AG10803 (cell line): ENCODE data around the gene NEURL2.

Experiments
- DNase-seq: peaks from one replicate; pipeline ENCODE4 v3.0.0; 2010; ENCODE audit warnings: low read depth
- H3K4me3 ChIP-seq: 2 replicates; pipeline ENCODE4 v1.5.1; 2011; ENCODE audit warnings: mild to moderate bottlenecking, low read length, control low read depth
- TF ChIP-seq, protein P1 (sequence below): conservative IDR thresholded peaks from 2 replicates; pipeline ENCODE4 v1.5.1; 2011; ENCODE audit warnings: mild to moderate bottlenecking, low read length, control low read depth, inconsistent platforms

The NEURL2 gene, protein sequence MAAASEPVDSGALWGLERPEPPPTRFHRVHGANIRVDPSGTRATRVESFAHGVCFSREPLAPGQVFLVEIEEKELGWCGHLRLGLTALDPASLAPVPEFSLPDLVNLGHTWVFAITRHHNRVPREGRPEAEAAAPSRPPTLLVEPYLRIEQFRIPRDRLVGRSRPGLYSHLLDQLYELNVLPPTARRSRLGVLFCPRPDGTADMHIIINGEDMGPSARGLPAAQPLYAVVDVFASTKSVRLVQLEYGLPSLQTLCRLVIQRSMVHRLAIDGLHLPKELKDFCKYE

DNA sequence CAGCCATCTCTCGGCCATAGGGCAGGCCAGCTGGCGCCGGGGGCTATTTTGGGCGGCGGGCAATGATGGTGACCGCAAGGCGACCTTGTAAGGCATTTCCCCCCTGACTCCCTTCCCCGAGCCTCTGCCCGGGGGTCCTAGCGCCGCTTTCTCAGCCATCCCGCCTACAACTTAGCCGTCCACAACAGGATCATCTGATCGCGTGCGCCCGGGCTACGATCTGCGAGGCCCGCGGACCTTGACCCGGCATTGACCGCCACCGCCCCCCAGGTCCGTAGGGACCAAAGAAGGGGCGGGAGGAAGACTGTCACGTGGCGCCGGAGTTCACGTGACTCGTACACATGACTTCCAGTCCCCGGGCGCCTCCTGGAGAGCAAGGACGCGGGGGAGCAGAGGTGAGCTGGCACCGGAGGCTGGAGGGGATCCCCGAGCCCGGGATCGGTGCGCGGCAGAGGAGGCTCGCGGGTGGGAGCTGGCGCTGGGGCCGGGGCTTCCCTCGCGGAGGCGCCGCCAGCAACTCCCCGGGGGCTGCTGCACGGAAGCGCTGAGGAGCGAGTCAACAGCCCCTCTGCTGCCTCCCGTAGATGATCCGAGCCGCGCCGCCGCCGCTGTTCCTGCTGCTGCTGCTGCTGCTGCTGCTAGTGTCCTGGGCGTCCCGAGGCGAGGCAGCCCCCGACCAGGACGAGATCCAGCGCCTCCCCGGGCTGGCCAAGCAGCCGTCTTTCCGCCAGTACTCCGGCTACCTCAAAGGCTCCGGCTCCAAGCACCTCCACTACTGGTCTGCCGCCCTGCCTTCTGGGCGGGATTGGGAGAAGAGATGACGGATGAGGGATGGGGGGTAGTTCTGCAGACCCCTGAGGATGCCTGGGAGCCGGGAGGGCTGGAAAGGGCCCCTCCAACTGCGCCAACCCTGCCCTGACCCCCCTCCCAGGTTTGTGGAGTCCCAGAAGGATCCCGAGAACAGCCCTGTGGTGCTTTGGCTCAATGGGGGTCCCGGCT, at the start of gene NEURL2, which contains the start of gene CTSA:
NEURL2 (minus strand) TSS at position 224 of the 999 bp plus-strand sequence; CDS start at position 7, 217 bp downstream.
CTSA (plus strand) TSS at position 351 of the 999 bp plus-strand sequence; CDS start at position 585, 234 bp downstream.
- peak within 1 kb of the TSS; percentile 79 for H3K4me3 ChIP-seq
- DNase-seq, result peak; percentile 92
- TF ChIP-seq, protein P1, sequence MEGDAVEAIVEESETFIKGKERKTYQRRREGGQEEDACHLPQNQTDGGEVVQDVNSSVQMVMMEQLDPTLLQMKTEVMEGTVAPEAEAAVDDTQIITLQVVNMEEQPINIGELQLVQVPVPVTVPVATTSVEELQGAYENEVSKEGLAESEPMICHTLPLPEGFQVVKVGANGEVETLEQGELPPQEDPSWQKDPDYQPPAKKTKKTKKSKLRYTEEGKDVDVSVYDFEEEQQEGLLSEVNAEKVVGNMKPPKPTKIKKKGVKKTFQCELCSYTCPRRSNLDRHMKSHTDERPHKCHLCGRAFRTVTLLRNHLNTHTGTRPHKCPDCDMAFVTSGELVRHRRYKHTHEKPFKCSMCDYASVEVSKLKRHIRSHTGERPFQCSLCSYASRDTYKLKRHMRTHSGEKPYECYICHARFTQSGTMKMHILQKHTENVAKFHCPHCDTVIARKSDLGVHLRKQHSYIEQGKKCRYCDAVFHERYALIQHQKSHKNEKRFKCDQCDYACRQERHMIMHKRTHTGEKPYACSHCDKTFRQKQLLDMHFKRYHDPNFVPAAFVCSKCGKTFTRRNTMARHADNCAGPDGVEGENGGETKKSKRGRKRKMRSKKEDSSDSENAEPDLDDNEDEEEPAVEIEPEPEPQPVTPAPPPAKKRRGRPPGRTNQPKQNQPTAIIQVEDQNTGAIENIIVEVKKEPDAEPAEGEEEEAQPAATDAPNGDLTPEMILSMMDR, result no peak

DNA sequence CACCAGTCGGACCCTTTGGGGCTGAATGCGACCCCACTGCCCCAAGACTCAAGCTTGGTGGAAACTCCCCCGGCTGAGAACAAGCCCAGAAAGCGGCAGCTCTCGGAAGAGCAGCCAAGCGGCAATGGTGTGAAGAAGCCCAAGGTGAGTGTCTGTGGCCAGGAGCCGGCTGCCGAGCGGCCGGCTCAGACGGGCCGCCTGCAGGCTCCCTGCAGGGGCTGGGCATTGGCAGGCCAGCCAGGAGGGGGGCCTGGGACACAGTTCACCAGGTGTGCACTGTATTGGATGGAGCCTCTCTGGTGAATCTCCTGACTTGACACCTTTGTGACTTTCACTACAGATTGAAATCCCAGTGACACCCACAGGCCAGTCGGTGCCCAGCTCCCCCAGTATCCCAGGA, 49.5 kb upstream of the NEURL2 start:
- TF ChIP-seq, protein P1, result no peak
- no peak for DNase-seq
- no peak overlapping the region for H3K4me3 ChIP-seq

DNA sequence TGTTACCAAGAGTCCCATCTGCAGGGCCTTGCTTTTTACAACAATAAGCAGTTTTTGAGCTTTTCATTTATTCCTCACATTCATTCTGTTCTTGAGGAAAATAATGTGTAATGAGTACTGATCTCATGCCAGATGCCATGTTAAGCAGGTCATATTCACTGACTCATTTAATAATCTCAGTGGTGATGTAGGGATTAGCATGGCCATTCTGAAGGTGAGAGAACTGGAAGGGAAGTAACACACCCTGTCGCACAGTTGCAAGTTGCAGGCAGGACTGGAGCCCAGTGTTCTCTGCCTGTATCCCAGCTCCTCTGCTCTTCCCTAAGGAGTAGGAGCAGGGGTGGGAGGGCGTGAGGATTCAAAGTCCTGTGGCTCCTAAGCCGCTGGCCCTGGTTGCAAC, 49.0 kb upstream of the NEURL2 start:
- H3K4me3 ChIP-seq, result no peak overlapping the region
- TF ChIP-seq, protein P1, result no peak
- no peak for DNase-seq

DNA sequence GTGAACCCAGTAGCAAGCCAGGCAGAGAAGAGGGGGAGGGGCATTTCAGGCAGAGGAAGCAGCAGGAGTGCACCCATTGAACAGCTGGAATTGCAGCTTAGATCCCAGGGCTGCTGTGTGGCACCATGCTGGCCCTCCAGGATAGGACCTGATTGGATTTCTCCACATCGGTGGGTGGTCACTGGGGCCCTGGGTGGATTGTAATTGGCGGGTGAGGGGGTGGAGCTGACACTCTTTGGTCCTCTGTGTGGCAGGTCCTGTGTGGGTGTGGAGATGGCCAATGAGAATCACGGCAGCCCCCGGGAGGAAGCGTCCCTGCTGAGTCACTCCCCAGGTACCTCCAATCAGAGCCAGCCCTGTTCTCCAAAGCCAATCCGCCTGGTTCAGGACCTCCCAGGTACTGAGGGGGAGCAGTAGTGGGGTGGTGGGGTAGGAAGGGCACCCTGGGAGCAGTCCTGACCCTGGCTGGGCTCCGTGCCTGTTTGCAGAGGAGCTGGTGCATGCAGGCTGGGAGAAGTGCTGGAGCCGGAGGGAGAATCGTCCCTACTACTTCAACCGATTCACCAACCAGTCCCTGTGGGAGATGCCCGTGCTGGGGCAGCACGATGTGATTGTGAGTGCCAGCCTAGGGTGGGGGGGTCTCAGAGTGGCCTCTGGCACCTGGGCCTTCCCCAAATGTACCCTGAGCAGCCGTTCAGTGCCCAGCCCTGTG, 47.9 kb upstream of the NEURL2 start:
- TF ChIP-seq, protein P1, result no peak
- no peak overlapping the region for H3K4me3 ChIP-seq
- no peak for DNase-seq

DNA sequence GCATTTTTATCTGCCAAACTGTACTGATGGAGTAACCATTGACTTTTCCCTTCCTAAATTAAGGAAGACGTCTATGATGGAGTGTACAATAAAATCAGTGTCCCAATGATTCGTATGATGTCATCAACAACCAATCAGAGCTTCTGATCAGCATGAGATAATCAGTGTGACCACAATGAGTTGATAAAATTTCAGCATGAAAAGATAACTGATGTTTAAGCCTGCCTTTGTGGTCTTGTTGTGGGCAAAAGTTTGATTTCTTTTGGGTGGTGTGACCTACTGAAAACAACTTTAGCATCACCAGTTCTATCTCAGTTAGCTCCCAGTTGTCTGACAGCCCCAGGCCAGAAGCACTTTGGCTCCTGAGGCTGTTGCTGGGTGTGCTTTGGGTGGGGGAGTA, 46.8 kb upstream of the NEURL2 start:
- DNase-seq, result no peak
- TF ChIP-seq, protein P1, result no peak
- H3K4me3 ChIP-seq, result no peak overlapping the region

DNA sequence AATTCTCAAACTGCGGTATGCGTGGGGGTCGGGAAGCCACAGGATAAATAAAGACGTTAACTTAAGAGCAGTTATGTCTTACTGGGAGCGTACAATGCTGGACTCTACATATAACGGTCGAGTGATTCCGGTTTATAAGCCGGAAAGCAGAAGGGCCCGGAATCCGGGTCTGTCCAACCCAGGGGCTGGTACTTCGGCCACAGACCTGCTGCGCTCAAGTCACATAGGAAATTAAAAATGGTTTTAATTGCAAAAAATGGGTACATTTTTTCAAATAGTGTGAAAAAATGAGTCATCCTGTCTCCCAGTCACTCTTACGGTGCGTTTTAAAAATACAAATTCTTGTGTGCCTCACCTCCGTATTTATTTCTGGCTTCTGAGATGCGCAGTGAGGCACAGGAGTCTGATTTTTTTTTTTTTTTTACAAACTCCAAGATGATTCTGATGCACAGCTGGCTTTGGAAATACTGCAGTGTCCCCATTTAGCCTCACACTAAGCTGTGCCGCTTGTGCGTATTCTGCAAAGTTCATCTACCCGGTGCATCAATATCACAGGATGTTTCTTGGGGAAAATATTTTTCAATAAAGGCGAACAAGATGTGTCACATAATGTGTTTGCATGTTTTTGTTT, 44.5 kb upstream of the NEURL2 start:
- TF ChIP-seq, protein P1, result no peak
- H3K4me3 ChIP-seq, result peak overlapping the region; percentile 87
- DNase-seq, result peak; percentile 33
